HL-60/S4 (cell line): Measurements from ENCODE around the gene PDLIM4.

ENCODE experiments used
- in situ Hi-C: fragments of 300-500 bp; cut with MboI; formaldehyde crosslinking; loops from 2 replicates; pipeline ENCODE4 v1.14.3; 2022; ENCODE audit warnings: low sequenced_read_pairs

Gene PDLIM4

GRCh38 chr5:132257131-132258101, at the start of gene PDLIM4:
Gene PDLIM4, plus strand, starts transcription at chr5:132257696. Its CDS starts 39 bp downstream, at chr5:132257735.
- in situ Hi-C loops: no loop called here

- in situ Hi-C loops: no loop called here
These were observed 49.7 kb upstream of the PDLIM4 start for GRCh38 chr5:132207778-132208177.

- in situ Hi-C loops: no loop called here
These were observed 48.4 kb upstream of the PDLIM4 start for GRCh38 chr5:132209131-132209530.

GRCh38 chr5:132209901-132210545, 47.5 kb upstream of the PDLIM4 start:
- in situ Hi-C loops: no loop called here

GRCh38 chr5:132210944-132211343, 46.6 kb upstream of the PDLIM4 start:
- in situ Hi-C loops: no loop called here

GRCh38 chr5:132211787-132212186, 45.7 kb upstream of the PDLIM4 start:
- in situ Hi-C loops: no loop called here

- in situ Hi-C loops: no loop called here
These were observed 43.8 kb upstream of the PDLIM4 start for GRCh38 chr5:132213666-132214065.

- in situ Hi-C loops: no loop called here
These were observed 43.0 kb upstream of the PDLIM4 start for GRCh38 chr5:132214491-132214890.

- in situ Hi-C loops: no loop called here
These were observed 42.2 kb upstream of the PDLIM4 start for GRCh38 chr5:132215329-132215728.

- in situ Hi-C loops: no loop called here
These were observed 39.2 kb upstream of the PDLIM4 start for GRCh38 chr5:132218321-132218720.

GRCh38 chr5:132219289-132219970, 38.1 kb upstream of the PDLIM4 start:
- in situ Hi-C loops: no loop called here

- in situ Hi-C loops: no loop called here
These were observed 37.5 kb upstream of the PDLIM4 start for GRCh38 chr5:132219981-132220380.

- in situ Hi-C loops: no loop called here
These were observed 37.0 kb upstream of the PDLIM4 start for GRCh38 chr5:132220491-132220890.

GRCh38 chr5:132221781-132222648, 35.5 kb upstream of the PDLIM4 start:
- in situ Hi-C loops: no loop called here

GRCh38 chr5:132222649-132223038, 34.9 kb upstream of the PDLIM4 start:
- in situ Hi-C loops: no loop called here

GRCh38 chr5:132223861-132224260, 33.6 kb upstream of the PDLIM4 start:
- in situ Hi-C loops: no loop called here

- in situ Hi-C loops: no loop called here
These were observed 32.8 kb upstream of the PDLIM4 start for GRCh38 chr5:132224716-132225115.

GRCh38 chr5:132225165-132226032, 32.1 kb upstream of the PDLIM4 start:
- in situ Hi-C loops: no loop called here

- in situ Hi-C loops: no loop called here
These were observed 30.8 kb upstream of the PDLIM4 start for GRCh38 chr5:132226516-132227234.
